BJ (cell line): ENCODE data around the gene TRPT1. TPM values are rescaled to one million over a fixed set of nuclear protein-coding genes. Genes with fewer than 3 reads are reported as not detected.

Source experiments
- CTCF ChIA-PET: fragments of 350-600 bp; formaldehyde crosslinking; extraction: SDS; loops from one replicate; lab custom pipeline; 2021; ENCODE audit warnings: antibody characterized with exemption, inconsistent platforms; lab: Yijun Ruan, JAX
- POLR2A ChIA-PET: fragments of 300-600 bp; sonication (Branson Sonifier 250); formaldehyde crosslinking; extraction: SDS; loops from one replicate; lab custom pipeline; 2021; ENCODE audit warnings: antibody characterized with exemption; lab: Charles Lee
- DNase-seq: peaks from one replicate; pipeline ENCODE4 v3.0.0-alpha.2; 2011; ENCODE audit warnings: low read depth
- H3K27me3 ChIP-seq: 2 replicates; pipeline ENCODE4 v1.6.0; 2011; ENCODE audit warnings: low read length; ENCODE audit not compliant: control insufficient read depth, insufficient read depth
- H3K36me3 ChIP-seq: 2 replicates; pipeline ENCODE4 v1.5.1; 2011; ENCODE audit warnings: low read length; ENCODE audit not compliant: control insufficient read depth, insufficient read depth
- H3K4me3 ChIP-seq: 2 replicates; pipeline ENCODE4 v1.5.1; 2011; ENCODE audit warnings: low read depth, mild to moderate bottlenecking, control low read depth, low read length
- polyA plus RNA-seq: library from polyadenylated mRNA; depleted of rRNA; stranded (reverse); fragments of >200 nt; gene quantifications from 2 replicates; pipeline ENCODE4 v1.2.3, GENCODE V29; 2011
- TF ChIP-seq, protein P1 (sequence below): IDR thresholded peaks from 2 replicates; pipeline ENCODE4 v1.5.1; 2011; ENCODE audit warnings: low read depth, mild to moderate bottlenecking, control low read depth, inconsistent platforms, low read length, moderate library complexity; ENCODE audit not compliant: insufficient read depth

Gene TRPT1
- polyA plus RNA-seq, 1 experiment = 53.1 TPM

DNA sequence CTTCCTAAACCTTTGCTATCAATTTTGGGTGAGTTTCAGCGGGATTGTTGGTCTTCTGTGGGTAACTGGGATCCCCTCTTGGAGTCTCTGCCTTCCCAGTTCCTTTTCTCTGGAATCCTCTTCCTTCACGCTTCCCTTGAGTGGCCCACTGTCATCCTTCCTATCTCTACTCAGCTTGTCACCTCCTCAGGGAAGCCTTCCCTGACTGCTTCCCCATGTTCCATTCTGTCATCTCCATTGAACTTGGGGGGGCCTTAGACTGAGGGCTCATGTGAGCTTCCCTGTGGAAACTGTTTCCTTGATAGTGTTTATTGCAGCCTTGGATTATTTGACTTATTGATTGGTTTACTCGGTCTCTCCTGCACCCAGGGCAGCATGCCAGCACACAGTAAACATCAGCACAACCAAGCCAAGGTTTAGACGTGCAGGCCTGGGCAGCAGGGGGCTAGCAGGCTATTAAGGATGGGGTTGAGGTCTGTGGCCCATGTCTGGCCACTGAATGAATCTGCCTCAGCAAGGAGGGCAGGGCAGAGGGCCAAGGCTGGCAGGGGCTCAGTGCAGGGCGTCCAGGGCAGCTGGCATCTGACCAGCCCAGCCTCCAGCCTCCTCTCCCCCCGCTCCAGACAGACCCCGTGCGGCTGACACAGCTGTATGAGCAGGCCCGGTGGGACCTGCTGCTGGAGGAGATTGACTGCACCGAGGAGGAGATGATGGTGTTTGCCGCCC, 7.2 kb downstream of the TRPT1 start:
- DNase-seq = no peak
- TF ChIP-seq, protein P1, sequence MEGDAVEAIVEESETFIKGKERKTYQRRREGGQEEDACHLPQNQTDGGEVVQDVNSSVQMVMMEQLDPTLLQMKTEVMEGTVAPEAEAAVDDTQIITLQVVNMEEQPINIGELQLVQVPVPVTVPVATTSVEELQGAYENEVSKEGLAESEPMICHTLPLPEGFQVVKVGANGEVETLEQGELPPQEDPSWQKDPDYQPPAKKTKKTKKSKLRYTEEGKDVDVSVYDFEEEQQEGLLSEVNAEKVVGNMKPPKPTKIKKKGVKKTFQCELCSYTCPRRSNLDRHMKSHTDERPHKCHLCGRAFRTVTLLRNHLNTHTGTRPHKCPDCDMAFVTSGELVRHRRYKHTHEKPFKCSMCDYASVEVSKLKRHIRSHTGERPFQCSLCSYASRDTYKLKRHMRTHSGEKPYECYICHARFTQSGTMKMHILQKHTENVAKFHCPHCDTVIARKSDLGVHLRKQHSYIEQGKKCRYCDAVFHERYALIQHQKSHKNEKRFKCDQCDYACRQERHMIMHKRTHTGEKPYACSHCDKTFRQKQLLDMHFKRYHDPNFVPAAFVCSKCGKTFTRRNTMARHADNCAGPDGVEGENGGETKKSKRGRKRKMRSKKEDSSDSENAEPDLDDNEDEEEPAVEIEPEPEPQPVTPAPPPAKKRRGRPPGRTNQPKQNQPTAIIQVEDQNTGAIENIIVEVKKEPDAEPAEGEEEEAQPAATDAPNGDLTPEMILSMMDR = no peak
- POLR2A ChIA-PET = interaction anchor here (0.6 kb wide), 1 partner anchor 37 kb away, joined by 3 read pairs; no protein-coding TSS in a partner anchor
- Histone ChIP-seq H3K27me3 (no peaks in the 10 kb centered on the region), H3K4me3 (no peak overlapping the region), H3K36me3 (peaks cover 11% of the 10 kb centered on the region)
- CTCF ChIA-PET = interaction anchor here (1.4 to 5.2 kb wide), 3 partner anchors 8 to 33 kb away, joined by 4 to 26 read pairs (median 6); partner anchors contain the start of genes FERMT3 and PLCB3

DNA sequence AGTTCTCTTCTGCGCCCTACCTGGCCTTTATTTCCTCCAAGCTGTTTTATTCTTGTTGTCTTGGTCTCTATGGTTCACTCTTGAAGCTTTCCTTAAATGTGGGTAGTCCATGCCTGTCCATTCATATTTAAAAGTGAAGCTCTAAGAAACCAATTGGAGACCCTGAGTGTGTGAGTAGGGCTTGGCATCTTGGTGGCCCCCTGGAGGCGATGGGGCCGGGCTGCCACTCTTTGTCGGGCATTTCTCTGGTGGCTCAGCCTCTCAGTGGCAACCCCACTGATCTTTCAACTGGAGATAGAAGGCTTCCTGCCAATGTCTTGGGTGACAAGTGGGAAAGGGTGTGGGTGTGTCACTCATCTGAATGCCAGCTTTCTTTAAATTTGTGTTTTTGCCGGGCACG, 9.1 kb downstream of the TRPT1 start:
- TF ChIP-seq, protein P1 = no peak
- ChIA-PET POLR2A (no interaction called here), CTCF (interaction anchor here (0.8 to 5.2 kb wide), 4 partner anchors 8 to 85 kb away, joined by 4 to 26 read pairs (median 6); partner anchors contain the start of genes FERMT3 and STIP1)
- Histone ChIP-seq H3K36me3 (peaks cover 6% of the 10 kb centered on the region), H3K27me3 (no peaks in the 10 kb centered on the region), H3K4me3 (no peak overlapping the region)
- DNase-seq = no peak

DNA sequence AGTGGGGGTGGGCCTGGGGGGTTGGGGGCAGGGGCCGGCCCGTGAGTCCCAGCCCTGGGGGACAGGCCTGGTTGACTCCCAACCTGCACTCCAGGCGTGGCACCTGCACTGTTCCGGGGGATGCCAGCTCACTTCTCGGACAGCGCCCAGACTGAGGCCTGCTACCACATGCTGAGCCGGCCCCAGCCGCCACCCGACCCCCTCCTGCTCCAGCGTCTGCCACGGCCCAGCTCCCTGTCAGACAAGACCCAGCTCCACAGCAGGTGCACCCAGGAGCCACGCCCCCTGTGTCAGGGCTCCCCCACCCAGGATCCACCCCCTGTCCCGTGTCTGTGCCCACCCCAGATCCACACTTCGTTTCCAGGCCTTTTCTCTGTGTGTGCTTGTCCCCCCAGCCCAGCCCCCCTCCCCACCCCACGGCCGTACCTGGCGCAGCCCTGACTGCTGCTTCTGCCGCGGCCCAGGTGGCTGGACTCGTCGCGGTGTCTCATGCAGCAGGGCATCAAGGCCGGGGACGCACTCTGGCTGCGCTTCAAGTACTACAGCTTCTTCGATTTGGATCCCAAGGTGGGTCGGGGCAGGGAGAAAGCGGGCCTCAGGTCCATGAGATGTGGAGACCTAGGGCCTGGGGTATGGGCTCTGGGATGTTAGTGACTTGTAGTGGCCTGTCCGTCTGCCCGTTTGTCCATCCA, 14.7 kb downstream of the TRPT1 start:
- CTCF ChIA-PET = interaction anchor here (0.9 to 16.6 kb wide), 3 partner anchors 15 to 91 kb away, joined by 3 to 229 read pairs (median 5); partner anchors contain the start of genes CATSPERZ, ESRRA, NUDT22 and TRPT1
- Histone ChIP-seq H3K36me3 (peaks cover 2% of the 10 kb centered on the region), H3K4me3 (no peak overlapping the region), H3K27me3 (no peaks in the 10 kb centered on the region)
- TF ChIP-seq, protein P1 = no peak
- POLR2A ChIA-PET = no interaction called here
- DNase-seq = no peak

DNA sequence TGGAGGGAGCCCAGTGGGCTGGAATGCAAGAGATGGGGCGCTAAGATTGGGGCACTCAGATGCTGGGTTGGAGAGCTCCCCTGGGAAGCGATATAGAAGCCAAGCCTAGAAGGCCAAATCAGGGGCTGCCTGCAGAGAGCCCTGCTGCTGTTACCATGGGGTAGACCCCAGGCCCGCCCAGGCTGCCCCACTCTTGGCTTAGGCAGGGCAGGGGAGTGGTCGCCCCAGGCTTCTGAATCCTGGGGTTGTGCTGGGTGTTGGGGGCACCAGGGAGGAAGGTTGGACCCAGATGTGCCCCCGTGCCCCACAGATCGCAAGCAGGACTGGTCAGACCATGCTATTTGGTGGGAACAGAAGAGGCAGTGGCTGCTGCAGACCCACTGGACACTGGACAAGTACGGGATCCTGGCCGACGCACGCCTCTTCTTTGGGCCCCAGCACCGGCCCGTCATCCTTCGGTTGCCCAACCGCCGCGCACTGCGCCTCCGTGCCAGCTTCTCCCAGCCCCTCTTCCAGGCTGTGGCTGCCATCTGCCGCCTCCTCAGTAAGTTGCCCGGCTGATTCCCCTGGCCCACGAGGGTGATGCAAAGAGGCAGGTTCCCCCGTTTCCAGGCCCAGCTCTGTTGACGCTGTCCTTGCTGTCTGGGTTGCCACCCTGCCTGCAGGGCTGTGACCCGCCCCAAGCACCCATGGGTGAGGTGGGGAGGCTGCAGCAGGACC, 15.5 kb downstream of the TRPT1 start:
- TF ChIP-seq, protein P1 = no peak
- DNase-seq = no peak
- Histone ChIP-seq H3K4me3 (no peak overlapping the region), H3K27me3 (no peaks in the 10 kb centered on the region), H3K36me3 (peaks cover 8% of the 10 kb centered on the region)
- ChIA-PET CTCF (interaction anchor here (1.0 to 16.6 kb wide), 3 partner anchors 16 to 92 kb away, joined by 3 to 229 read pairs (median 4); partner anchors contain the start of genes CATSPERZ, ESRRA, NUDT22 and TRPT1), POLR2A (no interaction called here)

DNA sequence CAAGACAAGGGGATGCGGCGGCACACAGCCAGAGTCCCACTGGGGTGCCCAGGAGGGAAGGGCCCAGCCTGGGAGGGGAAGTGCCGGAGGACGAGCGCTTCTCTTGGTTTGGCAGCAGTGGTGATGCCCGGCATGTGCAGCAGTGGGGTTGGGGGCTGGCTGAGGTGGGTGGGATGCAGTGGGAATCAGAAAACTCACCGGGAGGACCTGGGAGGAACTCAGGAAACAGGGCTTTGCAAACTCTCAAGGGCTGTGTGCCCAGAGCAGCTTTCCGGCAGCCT, 16.5 kb downstream of the TRPT1 start:
- H3K27me3 ChIP-seq = no peaks in the 10 kb centered on the region
- DNase-seq = no peak
- peaks cover 10% of the 10 kb centered on the region for H3K36me3 ChIP-seq
- ChIA-PET CTCF (interaction anchor here (1.0 to 16.6 kb wide), 4 partner anchors 17 to 93 kb away, joined by 3 to 229 read pairs (median 25); partner anchors contain the start of genes CATSPERZ, ESRRA, NUDT22 and PLCB3), POLR2A (no interaction called here)
- TF ChIP-seq, protein P1 = no peak
- H3K4me3 ChIP-seq = no peak overlapping the region
